Measurements from ENCODE around the gene DUSP16. TPM values are rescaled to one million over a fixed set of nuclear protein-coding genes. Genes with fewer than 3 reads are reported as not detected.
"Not testable (repeated sequence)": the region's sequence is repeated elsewhere in the genome, so short reads cannot be mapped to it uniquely, and the experiment has no call there.

Gene DUSP16
- total RNA-seq, 4 donors from 2014 or later, result 24.2 to 34.5 (median 26.4) TPM

- Histone ChIP-seq H3K27ac (no peak overlapping the region), H3K4me3 (replicated peaks in 1 of 3) (no peak overlapping the region), H3K36me3 (no peaks in the 10 kb centered on the region), H3K9me3 (no peaks in the 10 kb centered on the region), H3K4me1 (no peaks in the 10 kb centered on the region), H3K27me3 (no peaks in the 10 kb centered on the region)
- 77% methylated on average over 9 of the region's 9 CpGs for WGBS, 2 donors
- TF ChIP-seq POLR2A (IDR thresholded peaks at IDR 0.05), result no peak
- TF ChIP-seq CTCF (IDR thresholded peaks at IDR 0.05), result no peak
- intact Hi-C loops (cut with DNase I), result no loop called here
- DNase-seq, result no peak
Observed at GRCh38 chr12:12599750-12600643, 37.3 kb upstream of the DUSP16 start.

GRCh38 chr12:12598864-12599263 lies 36.2 kb upstream of the DUSP16 start:
- DNase-seq, result no peak
- no peaks in the 10 kb centered on the region for H3K9me3 ChIP-seq
- no peaks in the 10 kb centered on the region for H3K36me3 ChIP-seq
- H3K4me1 ChIP-seq, result no peaks in the 10 kb centered on the region
- 89 to 90% methylated on average over 3 of the region's 3 CpGs for WGBS, 2 donors
- H3K4me3 ChIP-seq (replicated peaks in 1 of 3), result no peak overlapping the region
- no peak overlapping the region for H3K27ac ChIP-seq
- intact Hi-C loops (cut with DNase I), result no loop called here
- no peak for TF ChIP-seq POLR2A (IDR thresholded peaks at IDR 0.05)
- TF ChIP-seq CTCF (IDR thresholded peaks at IDR 0.05), result no peak
- H3K27me3 ChIP-seq, result no peaks in the 10 kb centered on the region

DNA sequence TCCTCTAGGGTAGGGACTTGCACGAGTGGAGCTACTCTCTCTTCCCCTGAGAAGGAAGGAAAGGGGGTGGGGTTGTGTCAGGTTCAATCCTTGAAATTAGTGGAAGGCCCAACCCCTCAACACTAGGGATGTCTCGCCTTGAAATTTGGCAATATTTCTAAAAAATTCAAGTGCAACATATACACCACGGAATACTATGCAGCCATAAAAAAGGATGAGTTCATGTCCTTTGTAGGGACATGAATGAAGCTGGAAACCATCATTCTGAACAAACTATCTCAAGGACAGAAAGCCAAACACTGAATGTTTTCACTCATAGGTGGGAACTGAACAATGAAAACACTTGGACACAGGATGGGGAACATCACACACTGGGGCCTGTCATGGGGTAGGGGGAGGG lies 33.9 kb upstream of the DUSP16 start:
- H3K9me3 ChIP-seq; H3K4me3 ChIP-seq (replicated peaks in 1 of 3); H3K4me1 ChIP-seq; H3K27ac ChIP-seq; intact Hi-C loops (cut with DNase I); H3K36me3 ChIP-seq; H3K27me3 ChIP-seq; DNase-seq: not testable (repeated sequence)
- WGBS, 2 donors, result 88 to 92% methylated on average over 3 of the region's 3 CpGs

DNA sequence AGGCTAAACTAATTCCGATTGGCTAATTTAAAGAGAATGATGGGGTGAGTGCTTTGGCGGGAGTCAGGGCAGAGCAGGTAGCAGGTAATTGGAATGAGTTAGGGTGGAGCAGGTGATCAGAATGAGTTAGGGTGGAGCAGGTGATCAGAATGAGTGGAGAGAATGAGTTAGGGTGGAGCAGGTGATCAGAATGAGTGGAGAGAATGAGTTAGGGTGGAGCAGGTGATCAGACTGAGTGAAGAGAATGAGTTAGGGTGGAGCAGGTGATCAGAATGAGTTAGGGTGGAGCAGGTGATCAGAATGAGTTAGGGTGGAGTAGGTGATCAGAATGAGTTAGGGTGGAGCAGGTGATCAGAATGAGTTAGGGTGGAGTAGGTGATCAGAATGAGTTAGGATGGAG lies 33.3 kb upstream of the DUSP16 start:
- H3K9me3 ChIP-seq; H3K36me3 ChIP-seq; intact Hi-C loops (cut with DNase I); DNase-seq; H3K27me3 ChIP-seq; H3K27ac ChIP-seq; H3K4me3 ChIP-seq (replicated peaks in 1 of 3); H3K4me1 ChIP-seq: not testable (repeated sequence)
- WGBS, 2 donors, result 87 to 98% methylated on average over 2 of the region's 2 CpGs

- no peaks in the 10 kb centered on the region for H3K36me3 ChIP-seq
- H3K9me3 ChIP-seq, result no peaks in the 10 kb centered on the region
- H3K27ac ChIP-seq, result no peak overlapping the region
- H3K4me1 ChIP-seq, result no peaks in the 10 kb centered on the region
- DNase-seq, result no peak
- no peaks in the 10 kb centered on the region for H3K27me3 ChIP-seq
- TF ChIP-seq CTCF (IDR thresholded peaks at IDR 0.05) (no peak), POLR2A (IDR thresholded peaks at IDR 0.05) (no peak)
- intact Hi-C loops (cut with DNase I), result no loop called here
- H3K4me3 ChIP-seq (replicated peaks in 1 of 3), result no peak overlapping the region
- 85 to 90% methylated on average over 3 of the region's 3 CpGs for WGBS, 2 donors
Observed at GRCh38 chr12:12592930-12593329, 30.3 kb upstream of the DUSP16 start.

DNA sequence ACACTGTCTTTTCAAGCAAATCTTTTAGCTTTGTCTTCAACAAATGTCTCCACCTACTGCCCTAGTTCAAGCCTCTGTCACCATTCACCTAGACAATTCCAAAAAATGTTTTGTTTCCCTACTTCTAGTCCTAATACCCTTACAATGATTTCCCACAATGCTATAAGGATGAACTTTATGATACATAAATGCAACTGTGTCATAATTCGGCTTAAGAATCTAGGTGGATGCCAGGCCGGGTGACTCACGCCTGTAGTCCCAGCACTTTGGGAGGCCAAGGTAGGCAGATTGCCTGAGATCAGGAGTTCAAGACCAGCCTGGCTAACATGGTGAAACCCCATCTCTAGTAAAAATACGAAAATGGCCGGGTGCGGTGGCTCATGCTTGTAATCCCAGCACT lies 28.3 kb upstream of the DUSP16 start:
- DNase-seq, result no peak
- no peaks in the 10 kb centered on the region for H3K27me3 ChIP-seq
- no peak overlapping the region for H3K27ac ChIP-seq
- WGBS, 2 donors, result 96 to 99% methylated on average over 6 of the region's 6 CpGs
- intact Hi-C loops (cut with DNase I), result no loop called here
- H3K4me1 ChIP-seq, result peaks cover 0 to under 1% of the 10 kb centered on the region in 2 donors
- H3K4me3 ChIP-seq (replicated peaks in 1 of 3), result no peak overlapping the region
- H3K9me3 ChIP-seq, result no peaks in the 10 kb centered on the region
- no peak for TF ChIP-seq CTCF (IDR thresholded peaks at IDR 0.05)
- no peaks in the 10 kb centered on the region for H3K36me3 ChIP-seq

- H3K36me3 ChIP-seq; intact Hi-C loops (cut with DNase I); H3K27ac ChIP-seq; H3K9me3 ChIP-seq; H3K27me3 ChIP-seq; DNase-seq; H3K4me3 ChIP-seq (replicated peaks in 1 of 3): not testable (repeated sequence)
- 80 to 96% methylated on average over 3 of the region's 3 CpGs for WGBS, 2 donors
- peaks cover 6 to 18% of the 10 kb centered on the region in 2 donors for H3K4me1 ChIP-seq
Observed at GRCh38 chr12:12588436-12588835, 25.8 kb upstream of the DUSP16 start.
